HG03039 (cell line): Measurements from ENCODE around the gene GMDS.
"Not testable (repeated sequence)": the region's sequence is repeated elsewhere in the genome, so short reads cannot be mapped to it uniquely, and the experiment has no call there.

Experiments
- ATAC-seq: cut with Tn5 transposase; IDR thresholded peaks from one replicate; pipeline ENCODE4 v1.9.1; 2021; ENCODE audit warnings: mild to moderate bottlenecking, moderate library complexity; ENCODE audit not compliant: unreplicated experiment

The GMDS gene

DNA sequence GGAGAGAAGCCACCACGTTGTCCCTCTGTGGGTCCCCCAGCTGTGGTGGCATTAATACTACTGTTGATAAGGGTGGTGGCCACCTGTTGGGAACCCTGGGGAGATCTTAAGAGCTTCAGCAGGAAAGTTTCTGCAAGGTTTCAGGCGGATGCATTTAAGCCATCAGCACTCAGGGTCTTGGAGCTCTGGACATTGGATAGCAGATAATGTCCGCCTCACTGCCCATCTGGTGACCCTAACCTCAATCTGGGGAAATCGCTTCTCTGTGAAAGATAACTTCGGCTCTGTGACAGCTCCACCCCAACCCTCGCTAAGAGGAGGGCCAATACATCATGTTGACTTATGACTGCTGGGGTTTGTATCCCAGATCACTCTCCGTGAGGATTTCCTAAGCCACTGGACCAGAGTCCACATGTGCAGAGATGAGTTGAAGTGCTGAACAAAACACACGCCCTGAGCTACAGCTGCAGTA lies 542.8 kb downstream of the GMDS start:
- ATAC-seq, result no peak

DNA sequence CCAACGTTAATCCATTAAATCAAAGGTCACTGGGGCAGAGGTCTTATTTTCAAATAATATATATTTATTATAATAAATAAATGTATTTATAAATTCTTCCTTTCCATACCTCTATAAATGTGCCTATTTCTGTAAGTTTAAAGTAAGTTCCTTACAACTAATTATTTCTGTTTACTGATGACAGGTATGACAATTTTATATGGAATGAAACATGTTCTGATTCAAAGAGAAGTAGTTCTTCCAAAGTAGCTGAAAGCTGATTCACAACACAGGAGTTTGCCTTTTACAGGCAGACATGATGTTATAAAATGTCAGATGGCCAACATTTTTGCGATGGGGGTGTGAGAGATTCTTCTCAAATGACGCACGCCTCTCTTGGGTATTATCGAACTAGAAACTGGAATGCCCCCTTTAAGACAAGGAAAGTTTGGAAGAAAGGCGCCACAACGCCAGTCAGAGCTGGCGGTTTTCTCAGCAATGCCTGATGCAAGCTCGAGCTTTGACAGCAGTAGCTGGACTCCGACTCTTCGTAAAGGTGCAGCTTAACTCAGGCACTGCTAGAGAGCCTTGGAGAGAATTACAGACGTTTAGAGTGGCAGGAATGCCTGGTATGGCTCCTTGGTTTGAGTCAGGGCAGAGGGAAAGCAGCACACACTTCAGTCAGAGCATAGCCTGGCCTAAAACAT lies 543.6 kb downstream of the GMDS start:
- no peak for ATAC-seq

DNA sequence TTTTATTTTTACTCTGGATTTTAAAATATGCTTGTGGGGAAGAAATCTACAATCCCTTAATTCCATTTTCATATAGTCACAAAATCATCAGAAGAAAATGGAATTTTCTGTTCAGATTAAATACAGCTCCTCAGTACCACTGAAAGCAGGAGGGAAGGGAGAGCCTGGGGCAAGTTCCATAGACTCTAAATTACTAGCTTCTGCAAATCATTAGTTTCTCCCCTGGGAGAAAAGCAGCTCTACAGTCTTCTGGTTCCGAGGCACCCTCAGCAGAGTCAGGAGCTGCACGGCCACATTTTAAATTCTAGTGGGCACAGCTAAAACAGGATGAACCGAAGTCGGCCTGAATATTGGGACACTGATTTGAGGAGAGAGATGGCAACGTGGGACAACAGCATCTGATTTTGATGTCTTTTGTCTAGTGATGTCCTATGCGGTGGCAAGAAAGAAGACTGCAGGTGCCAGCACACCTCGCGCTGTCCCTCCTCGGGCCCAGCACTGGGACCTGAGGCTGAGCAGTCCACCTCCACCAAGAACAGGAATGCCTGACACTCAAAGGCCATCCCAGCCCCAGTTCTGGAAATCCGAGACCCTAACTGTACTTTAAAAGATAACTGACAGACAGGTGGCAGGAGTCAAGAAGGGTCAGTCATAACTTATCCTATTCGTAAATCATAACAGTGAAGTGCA lies 545.0 kb downstream of the GMDS start:
- no peak for ATAC-seq

DNA sequence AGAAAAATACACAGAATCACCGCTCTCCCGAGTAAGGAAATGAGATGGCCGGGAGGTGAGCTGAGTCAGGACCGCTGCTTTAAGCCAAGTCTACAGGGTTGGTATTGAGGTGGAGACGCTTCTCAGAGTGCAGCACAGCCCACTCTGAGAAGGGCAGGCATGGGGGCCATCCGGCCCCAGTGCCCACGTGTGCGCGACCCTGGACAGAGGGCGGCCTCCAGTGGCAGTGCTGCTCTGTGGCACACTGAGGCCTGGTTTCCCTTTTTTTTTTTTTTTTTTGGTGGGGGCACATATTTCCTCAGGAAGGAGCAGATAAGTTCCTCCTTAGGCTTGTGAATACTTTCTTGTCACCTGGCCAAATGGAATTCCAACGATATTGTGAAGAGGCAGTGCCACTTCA lies 546.9 kb downstream of the GMDS start:
- no peak for ATAC-seq

DNA sequence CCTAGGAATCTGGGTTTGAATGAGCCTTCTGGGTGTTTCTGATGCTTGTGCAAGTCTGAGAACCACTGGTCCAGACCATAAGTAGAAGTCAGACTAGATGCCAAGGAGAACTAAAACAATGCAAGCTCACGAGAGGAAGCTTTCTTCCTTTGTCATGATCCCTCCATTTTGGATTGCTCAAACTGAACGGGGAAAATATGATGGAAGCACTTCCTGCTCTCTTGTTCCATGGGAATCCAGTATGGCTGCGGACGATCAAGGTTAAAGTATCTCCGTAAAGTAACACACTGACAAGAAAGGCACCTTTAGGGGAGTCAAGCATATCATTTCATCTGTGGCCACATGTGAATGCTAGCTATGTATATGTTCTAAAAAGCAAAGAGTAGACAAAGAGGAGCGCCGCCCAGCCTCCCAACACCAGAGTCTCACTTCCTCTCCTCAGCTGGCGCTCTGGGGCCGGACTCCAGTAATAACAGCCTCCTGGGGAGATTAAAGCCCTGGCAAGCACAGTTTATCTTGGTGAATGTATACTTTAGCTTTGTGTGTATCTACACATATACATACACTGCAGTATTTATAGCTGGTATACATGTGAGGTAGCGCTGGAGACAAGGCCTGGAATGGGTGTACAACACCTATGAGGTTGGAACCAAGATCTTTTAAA lies 547.6 kb downstream of the GMDS start:
- ATAC-seq, result no peak

DNA sequence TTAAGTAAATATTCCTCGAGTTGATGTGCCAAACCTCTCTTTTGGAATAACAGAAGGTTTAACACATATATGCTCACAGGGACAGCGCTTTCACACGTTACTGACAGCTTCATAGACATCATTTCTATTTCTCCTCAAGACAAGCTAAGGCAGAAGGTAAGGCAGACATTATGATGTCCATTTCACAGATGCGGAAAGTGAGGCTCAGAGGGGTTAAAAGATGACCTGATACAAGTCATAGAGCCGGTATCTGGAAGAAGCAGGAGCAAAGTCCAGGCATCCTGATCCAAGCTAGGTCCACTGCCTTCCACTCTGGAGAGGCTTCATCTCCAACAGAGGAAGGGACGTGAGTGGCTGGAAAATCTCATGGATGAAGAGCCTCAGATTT lies 548.9 kb downstream of the GMDS start:
- no peak for ATAC-seq

DNA sequence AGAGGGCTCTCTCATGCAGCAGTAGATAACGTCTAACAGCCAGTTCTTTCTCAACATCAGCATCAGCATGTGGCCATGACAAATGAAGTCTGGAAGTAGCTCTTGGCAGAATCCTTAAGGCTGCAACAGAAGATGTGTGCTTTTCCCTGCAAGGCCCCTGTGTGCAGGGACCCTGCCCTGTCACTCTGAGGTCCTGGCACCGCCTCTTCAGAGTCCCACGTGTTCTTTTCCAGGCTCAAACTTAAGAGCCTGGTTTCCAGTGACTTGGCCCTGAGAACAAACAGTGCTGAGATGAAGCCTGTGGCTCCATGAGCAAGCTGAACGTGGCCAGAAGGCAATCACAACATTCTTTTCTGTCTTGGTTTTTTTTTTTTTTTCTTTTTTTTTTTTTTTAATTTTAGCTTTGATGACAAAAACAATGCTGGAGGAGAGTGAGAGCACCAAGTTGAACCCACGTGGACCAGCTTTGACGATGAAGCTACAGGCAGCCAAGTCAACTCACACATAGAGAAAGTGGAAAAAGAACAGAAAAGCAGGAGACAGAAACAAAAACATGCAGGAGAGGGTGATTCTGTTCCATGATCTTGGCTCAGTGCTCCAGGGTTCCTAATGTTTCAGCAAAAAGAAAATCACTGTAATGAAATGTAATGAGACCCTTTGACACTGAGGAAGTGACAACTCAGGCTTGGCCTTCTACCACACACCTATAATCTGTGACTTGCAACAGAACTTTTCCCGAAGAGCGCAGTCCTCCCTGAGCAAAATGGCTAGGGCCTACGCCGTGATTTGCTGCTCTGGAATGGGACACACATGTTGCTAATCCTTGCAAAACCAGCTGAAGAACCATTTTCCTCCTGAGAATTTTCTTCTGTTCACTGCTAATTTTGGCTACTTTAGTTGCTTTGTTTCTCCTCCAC lies 549.6 kb downstream of the GMDS start:
- no peak for ATAC-seq

DNA sequence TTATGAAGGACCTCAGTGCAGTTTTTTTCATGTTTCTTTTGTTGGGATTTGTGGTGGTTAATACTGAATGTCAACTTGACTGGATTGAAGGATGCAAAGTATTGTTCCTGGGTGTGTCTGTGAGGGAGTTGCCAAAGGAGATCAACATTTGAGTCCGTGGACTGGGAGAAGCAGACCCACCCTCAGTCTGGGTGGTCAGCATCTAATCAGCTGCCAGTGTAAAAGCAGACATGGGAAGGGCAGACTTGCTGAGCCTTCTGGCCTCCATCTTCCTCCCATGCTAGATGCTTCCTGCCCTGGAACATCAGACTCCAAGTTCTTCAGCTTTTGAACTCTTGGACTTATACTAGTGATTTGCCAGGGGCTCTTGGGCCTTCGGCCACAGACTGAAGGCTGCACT lies 553.6 kb downstream of the GMDS start:
- ATAC-seq, result not testable (repeated sequence)

DNA sequence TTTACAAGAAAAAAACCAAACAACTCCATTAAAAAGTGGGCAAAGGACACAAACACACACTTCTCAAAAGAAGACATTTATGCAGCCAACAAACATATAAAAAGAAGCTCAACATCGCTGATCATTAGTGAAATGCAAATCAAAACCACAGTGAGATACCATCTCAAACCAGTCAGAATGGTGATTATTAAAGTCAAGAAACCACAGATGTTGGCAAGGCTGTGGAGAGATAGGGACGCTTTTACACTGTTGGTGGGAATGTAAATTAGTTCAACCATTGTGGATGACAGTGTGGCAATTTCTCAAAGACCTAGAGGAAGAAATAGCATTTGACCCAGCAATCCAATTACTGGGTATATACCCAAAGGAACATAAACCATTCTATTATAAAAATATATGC lies 554.7 kb downstream of the GMDS start:
- ATAC-seq, result not testable (repeated sequence)

DNA sequence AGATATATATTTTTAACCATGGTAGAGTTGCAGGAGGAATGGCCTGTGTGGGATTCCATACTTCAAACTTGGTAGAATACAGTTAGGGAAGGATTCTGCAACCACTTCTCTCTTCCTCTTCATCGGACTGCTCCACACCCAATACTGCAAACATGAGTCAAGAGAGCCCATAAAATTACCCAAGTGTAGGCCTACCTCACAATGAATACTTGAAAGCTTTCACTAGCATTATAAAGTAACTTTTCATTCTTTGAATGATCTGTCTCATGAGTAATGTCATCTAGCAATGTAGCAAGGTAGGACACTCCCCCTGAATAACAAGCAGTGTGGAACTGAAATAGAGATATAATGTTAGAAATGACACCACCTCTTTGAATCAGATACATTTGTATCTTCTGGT lies 556.3 kb downstream of the GMDS start:
- no peak for ATAC-seq

DNA sequence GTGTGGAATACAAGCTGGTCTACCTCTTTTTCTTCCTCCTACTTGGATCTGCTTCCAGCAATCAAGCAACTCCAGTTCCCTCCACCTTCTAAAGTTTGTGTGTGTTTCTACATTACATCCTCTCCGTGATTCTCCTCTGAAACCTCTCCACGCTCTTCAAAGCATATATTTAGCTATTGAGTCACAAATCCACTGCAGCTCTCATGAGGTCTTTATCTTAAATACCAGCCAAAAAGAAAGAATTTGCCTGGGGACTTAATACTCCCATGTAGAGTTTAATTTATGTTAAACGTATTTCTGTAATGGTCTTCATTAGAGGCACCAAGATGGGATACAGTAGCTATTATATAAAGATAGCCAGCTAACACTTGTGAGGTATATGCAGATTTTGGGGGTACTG lies 557.0 kb downstream of the GMDS start:
- no peak for ATAC-seq

DNA sequence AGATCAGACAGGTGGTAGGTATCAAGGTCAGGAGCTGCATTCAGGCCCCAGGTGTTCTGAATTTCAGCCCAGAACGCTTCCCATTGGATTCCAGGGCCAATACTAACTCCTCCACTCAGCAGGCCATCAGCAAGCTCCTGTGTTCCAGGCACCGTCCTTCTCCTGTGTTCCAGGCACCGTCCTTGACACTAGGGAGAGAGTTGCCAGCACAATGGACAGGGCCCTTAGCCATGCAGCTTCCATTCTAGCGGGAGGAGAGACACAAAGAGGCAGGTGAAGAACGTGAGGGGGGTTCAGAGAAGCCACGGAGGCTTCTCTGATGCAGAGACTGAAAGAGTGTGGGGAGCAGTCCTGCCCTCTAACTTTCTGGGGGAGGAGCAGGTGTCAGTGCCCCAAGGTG lies 558.0 kb downstream of the GMDS start:
- no peak for ATAC-seq

DNA sequence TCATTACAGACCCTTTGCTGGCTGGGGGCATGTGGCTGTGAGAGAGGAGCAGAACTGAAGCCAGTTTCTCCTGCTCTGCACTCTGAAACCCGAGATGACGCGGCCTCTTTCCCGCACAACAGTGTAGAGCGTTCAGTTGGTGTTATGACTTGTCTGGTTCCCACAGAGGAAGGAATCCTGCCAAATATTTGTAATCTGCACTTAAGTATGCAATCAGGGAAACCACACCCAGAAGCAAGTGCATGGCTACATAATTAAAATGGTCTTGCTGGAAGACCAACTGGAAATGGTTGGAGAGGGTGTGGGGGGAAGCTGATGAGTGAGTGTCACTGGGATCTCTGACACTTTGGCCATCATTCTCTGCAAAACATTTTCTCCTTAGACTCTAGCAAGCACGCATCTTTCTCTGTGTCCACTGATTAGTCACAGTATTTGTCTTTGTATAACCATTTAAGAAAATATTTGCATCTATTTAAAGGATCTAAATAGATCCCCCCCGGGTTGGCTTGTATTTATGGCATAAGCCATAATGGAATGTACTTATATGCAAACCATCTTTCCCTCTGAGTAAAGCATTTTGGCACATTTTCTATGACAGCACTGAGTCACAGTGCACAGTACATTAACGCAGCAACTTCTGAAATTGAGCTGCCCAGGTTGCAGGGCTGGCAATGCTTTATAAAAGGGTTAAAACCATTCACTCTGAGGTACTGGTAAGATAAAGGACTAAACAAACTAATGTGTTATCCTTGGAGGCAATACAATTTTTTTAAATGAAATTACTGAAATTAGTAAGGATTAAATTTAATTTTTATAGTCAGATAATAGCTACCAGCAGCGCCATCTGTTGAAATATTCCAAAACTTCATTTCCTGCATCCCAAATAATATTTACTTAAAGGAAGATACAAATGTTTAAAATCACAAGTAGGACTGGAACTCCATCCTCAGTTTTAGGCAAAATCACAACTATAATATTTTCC lies 559.0 kb downstream of the GMDS start:
- ATAC-seq, result no peak

DNA sequence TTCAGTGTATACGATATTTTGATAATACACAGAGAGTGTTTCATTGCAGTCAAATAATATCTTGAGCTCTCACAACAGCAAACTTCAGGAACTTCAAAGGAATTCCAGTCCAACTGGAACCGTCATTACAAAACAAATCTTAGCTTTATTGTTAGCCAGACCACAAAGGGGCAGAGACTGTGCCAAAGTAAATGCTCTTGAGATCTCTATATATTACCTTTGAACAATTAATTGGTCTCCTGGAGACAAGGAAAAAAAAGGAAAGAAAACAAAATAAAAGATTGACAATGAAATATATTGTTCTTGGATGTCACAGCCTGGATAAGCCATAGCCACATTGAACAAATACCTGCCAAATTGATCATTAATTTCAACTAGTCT lies 565.7 kb downstream of the GMDS start:
- no peak for ATAC-seq

DNA sequence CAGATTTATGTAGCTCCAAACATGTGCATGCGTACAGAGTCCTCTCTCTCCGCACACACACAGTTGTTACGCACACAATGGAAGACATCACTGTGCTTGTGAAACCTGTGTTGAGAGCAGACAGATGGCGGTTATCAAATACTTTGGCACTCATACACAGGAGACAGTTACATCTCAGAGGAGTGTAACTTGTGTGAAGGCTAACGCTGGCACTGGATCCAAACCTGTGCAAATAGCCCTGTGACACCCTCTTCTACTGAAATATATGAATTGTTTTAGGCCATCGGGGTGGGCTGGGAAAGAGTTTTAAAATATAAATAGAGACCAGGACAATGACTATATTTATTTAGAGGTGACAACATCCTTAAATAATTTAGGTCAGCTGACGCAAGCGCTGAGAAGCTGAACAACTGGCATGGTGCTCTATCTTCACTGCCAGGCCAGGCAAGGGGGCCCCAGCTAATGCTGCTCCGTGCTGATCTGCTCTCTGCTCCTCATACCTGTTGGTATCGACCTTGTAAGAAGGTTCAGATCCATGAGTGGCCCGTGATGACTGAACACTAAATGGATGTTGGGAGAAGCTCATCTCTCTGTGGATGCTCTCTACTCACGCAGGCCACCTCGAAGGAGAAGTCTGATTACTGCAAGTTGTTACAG lies 566.2 kb downstream of the GMDS start:
- ATAC-seq, result no peak

DNA sequence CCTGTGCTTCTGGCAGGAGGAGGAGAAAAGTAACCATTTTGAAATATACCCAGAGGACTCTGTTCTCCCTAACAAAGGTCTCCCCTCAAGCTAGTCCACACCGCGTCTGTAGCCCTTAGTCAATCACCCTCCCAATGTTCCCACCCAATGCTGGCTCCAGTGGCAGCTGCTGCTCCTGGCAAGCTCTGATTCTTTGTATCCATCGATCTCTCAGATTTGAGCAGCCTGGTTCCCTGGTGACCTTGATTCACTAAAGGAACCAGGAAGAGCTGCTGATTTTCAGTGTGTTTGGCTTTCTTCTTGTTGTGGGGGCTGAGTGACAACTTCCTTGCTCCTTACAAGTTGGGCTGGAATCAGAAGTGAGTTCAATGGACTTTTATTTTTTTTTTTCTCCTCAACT lies 567.2 kb downstream of the GMDS start:
- no peak for ATAC-seq

DNA sequence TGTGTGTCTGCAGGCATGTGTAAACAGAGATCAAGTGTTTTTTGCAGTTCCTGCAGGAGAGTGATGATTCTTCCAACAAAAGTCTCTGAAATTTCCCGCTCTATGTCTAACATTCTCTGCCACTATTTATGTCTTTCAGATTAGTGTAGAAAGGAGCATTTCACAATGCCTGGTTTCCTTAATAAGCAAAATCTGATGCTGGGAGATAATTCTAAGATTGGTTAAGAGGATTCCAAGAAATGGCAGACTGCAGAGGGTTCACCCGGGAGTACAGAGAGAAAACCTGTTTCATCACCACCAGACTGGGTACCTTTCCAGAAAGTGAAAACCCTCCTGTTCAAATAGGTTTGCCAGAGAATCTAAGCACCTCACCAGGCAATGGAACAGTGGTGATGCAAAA lies 573.0 kb downstream of the GMDS start:
- no peak for ATAC-seq

DNA sequence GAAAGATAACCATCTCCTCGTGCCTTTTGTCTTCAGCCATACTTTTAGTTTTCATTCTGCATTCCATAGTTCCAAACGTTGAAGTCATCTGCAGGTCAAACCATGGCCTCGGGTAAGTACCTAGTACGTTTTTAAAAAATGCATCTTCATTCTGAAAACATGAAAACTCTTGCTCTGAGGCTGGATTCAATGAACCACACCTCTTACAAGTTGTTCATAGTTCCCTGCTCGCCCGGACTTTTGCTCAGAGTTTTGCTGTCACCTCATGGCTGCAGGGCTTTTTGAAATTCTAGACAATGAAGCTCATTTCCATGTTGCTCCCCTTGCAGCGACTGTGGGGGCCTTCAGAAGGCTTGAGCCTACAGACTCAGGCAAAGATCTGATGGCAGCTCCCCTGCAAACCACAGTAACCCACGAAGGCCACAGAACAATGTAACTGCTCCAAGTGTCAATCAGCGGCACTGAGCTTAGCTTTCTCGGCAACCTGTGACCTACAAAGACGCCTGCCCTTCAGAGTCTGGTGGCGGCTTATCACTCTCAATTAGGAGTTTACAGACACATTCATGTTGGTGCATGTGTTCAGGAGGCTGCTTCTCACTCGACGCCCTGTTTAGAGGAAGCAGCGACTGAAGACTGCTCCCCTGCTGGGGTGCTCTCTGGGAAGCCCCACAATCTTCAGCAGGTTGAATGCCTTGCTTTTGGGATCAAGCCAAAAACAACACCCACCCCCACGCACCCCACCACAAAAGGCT lies 574.5 kb downstream of the GMDS start:
- no peak for ATAC-seq

DNA sequence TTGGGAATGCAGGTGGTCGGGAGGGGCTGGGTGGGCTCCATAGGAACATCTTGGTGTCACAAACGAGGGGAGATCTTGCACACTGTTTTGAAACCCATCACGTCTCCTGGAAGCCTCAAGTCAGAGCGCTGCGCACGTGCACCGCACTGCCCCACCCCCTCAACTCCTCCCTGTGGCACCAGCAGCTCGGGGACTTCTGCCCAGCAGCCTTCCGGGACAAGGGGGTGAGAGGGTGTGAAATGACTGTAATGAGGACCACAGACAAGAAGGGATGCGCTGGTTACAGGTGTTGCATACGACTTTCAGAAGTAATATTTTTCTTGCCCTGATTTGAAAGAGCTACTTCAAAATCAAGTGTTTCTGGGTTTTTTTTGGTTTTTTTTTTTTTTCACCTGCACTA lies 575.4 kb downstream of the GMDS start:
- no peak for ATAC-seq
